Measurements from ENCODE around the gene TXNL4A. TPM values are rescaled to one million over a fixed set of nuclear protein-coding genes. Genes with fewer than 3 reads are reported as not detected.

The TXNL4A gene
- total RNA-seq, 1 experiment from 2014 or later, result 216 TPM

DNA sequence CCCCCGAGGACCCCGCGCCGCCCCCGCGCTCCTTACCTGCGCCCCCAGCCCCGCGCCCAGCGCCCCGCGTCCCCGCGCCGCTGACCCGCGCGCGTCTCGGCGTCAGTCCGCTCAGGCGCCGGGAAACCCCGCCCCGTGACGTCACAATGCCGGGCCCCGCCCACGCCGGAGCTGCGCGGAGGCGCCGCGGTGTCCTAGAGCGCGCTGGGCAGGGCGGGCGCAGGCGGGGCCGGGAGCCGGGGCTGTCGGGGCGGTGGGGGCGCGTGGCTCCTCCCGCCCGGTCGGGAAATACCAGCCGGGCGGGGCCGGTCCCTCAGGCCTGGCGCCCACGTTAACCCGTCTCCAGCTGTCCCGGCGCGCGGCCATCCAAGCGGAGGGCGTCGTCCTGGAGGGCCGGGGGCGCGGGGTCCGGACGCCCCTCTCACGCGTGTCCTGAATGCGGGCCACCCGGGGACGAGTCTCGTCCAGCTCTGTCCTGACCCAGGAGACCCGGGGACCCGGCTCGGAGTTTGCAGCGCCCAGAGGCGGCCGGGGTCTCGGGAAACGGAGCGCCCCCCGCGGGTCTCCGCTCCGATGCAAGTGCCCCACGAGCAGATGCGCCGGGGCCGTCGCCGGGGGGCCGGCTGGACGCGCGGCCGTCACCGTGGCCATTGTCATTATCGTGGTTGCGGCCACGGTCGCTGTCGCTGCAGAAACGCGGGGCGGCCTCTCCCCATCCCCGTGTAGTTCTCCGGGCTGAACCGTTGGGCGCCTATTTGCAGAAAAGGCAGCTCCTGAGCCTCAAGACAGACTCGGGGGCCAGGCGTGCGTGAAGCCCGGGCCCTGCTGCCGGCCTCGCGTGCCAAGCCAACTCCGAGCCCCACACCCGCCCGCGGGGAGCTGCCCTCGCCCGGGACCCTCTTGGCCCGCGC, 36.6 kb downstream of the TXNL4A start, which contains the start of gene SLC66A2:
Gene SLC66A2, minus strand, starts transcription at position 109 of the 911 bp plus-strand sequence. CDS start 727 bp downstream, outside the sequence.
- no TSS peak for BruUV-seq (replicated peaks)
- peaks cover 6% of the 10 kb centered on the region for H3K36me3 ChIP-seq (ENCODE audit: insufficient read depth, low read length, poor library complexity, severe bottlenecking)
- intact Hi-C loops (cut with micrococcal nuclease; ENCODE audit: unreplicated experiment), result loop anchor here (5.0 to 10.0 kb wide), 2 partner anchors 81 to 157 kb away; partner anchors contain the start of genes KCNG2 and RBFA
- H3K27ac ChIP-seq (ENCODE audit: low read depth, low read length, poor library complexity, severe bottlenecking), result peak within 1 kb of the TSS; percentile 80
- H3K27me3 ChIP-seq (replicated peaks; ENCODE audit: insufficient read depth, low read depth, low read length, poor library complexity), result no peaks in the 10 kb centered on the region
- no peaks in the 10 kb centered on the region for H3K9me3 ChIP-seq (ENCODE audit: low read depth, low read length, poor library complexity, severe bottlenecking)
- TF ChIP-seq, protein P1, sequence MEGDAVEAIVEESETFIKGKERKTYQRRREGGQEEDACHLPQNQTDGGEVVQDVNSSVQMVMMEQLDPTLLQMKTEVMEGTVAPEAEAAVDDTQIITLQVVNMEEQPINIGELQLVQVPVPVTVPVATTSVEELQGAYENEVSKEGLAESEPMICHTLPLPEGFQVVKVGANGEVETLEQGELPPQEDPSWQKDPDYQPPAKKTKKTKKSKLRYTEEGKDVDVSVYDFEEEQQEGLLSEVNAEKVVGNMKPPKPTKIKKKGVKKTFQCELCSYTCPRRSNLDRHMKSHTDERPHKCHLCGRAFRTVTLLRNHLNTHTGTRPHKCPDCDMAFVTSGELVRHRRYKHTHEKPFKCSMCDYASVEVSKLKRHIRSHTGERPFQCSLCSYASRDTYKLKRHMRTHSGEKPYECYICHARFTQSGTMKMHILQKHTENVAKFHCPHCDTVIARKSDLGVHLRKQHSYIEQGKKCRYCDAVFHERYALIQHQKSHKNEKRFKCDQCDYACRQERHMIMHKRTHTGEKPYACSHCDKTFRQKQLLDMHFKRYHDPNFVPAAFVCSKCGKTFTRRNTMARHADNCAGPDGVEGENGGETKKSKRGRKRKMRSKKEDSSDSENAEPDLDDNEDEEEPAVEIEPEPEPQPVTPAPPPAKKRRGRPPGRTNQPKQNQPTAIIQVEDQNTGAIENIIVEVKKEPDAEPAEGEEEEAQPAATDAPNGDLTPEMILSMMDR (conservative IDR thresholded peaks at IDR 0.05; ENCODE audit: low read depth, low read length), result no peak
- no peak for TF ChIP-seq EZH2 (IDR thresholded peaks at IDR 0.05; ENCODE audit: borderline replicate concordance, low read depth, low read length, poor library complexity, severe bottlenecking)
- H3K4me1 ChIP-seq (ENCODE audit: insufficient read depth, low read length, poor library complexity, severe bottlenecking), result peaks cover 10% of the 10 kb centered on the region
- peak within 1 kb of the TSS; percentile 93 for H3K4me3 ChIP-seq (ENCODE audit: low read depth, low read length, poor library complexity, severe bottlenecking)
- POLR2A ChIA-PET (ENCODE audit: low non-redundant PET), result no interaction called here
- CTCF ChIA-PET, result interaction anchor here (0.6 kb wide), 1 partner anchor 160 kb away, joined by 3 read pairs; no protein-coding TSS in a partner anchor
- peak; percentile 88 for DNase-seq (ENCODE audit: low spot score)

DNA sequence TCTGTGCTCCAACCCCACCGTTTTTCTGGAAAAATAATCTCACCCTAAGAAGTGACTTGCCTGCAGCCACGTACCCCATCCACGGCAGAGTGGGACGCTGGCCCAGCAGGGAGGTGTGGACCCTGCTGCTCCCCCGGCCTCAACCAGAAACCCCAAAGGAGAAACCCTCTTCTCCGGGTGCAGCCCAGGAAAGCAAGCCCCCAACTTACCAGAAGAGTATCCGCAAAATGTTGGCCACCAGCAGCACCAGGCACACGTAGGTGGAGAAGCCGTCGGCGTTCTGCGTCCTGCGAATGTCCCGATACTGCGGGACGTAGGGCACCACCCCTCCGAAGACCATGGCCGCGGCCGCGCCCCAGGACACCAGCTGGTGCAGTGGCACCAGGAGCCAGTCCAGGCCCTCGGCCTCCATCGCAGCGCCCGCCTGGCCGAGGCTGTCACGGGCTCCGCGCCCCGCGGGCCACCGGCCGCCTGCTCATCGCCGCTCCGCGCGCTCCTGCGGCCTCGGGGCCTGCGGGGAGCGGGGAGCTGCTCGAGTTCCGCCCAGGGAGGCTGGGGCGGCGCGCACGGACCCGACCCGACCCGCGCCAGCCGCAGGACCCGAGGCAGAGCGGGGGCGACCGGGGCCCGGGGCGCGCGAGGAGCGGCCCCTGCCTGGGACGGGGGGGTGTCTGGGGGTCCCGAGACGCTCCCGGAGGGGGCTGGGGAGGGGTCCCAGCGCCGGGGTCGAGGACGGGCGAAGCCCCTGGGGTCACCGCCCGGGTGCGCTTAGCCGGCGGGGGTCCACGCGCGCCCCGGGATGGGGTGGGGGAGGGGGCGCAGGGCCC, 37.6 kb downstream of the TXNL4A start:
- Histone ChIP-seq H3K4me1 (ENCODE audit: insufficient read depth, low read length, poor library complexity, severe bottlenecking) (peaks cover 14% of the 10 kb centered on the region), H3K9me3 (ENCODE audit: low read depth, low read length, poor library complexity, severe bottlenecking) (no peaks in the 10 kb centered on the region), H3K4me3 (ENCODE audit: low read depth, low read length, poor library complexity, severe bottlenecking) (peak overlapping the region; percentile 93), H3K27me3 (replicated peaks; ENCODE audit: insufficient read depth, low read depth, low read length, poor library complexity) (no peaks in the 10 kb centered on the region), H3K27ac (ENCODE audit: low read depth, low read length, poor library complexity, severe bottlenecking) (peak overlapping the region; percentile 80), H3K36me3 (ENCODE audit: insufficient read depth, low read length, poor library complexity, severe bottlenecking) (peaks cover 6% of the 10 kb centered on the region)
- intact Hi-C loops (cut with micrococcal nuclease; ENCODE audit: unreplicated experiment), result loop anchor here (5.0 to 10.0 kb wide), 2 partner anchors 82 to 156 kb away; partner anchors contain the start of genes KCNG2 and RBFA
- ChIA-PET POLR2A (ENCODE audit: low non-redundant PET) (no interaction called here), CTCF (interaction anchor here (0.6 kb wide), 1 partner anchor 159 kb away, joined by 3 read pairs; no protein-coding TSS in a partner anchor)
- TF ChIP-seq EZH2 (IDR thresholded peaks at IDR 0.05; ENCODE audit: borderline replicate concordance, low read depth, low read length, poor library complexity, severe bottlenecking), result no peak
- TF ChIP-seq, protein P1 (conservative IDR thresholded peaks at IDR 0.05; ENCODE audit: low read depth, low read length), result no peak
- peak; percentile 20 for DNase-seq (ENCODE audit: low spot score)
- no TSS peak for BruUV-seq (replicated peaks)

Data from A673 (cell line).